RWPE1 (cell line): ENCODE results near the gene CDX1.

Source experiments
- CTCF ChIA-PET: fragments of 350-600 bp; sonication (Branson Sonifier 250); formaldehyde crosslinking; extraction: SDS; loops from one replicate; lab custom pipeline; 2021; lab: Yijun Ruan, JAX
- POLR2A ChIA-PET: fragments of 400-600 bp; formaldehyde crosslinking; extraction: SDS; loops from one replicate; lab custom pipeline; 2020; ENCODE audit warnings: antibody characterized with exemption; ENCODE audit not compliant: low non-redundant PET; lab: Yijun Ruan, JAX
- DNase-seq: peaks from one replicate; pipeline ENCODE4 v3.0.0; 2012; ENCODE audit warnings: low spot score
- H3K27ac ChIP-seq: fragments of 450-650 bp; 2 replicates; pipeline ENCODE4 v1.5.1; 2017
- TF ChIP-seq, protein P1 (sequence below): fragments of 450-650 bp; conservative IDR thresholded peaks from 2 replicates; pipeline ENCODE4 v1.5.1; 2017; ENCODE audit warnings: low read depth, mild to moderate bottlenecking

CDX1 gene

DNA sequence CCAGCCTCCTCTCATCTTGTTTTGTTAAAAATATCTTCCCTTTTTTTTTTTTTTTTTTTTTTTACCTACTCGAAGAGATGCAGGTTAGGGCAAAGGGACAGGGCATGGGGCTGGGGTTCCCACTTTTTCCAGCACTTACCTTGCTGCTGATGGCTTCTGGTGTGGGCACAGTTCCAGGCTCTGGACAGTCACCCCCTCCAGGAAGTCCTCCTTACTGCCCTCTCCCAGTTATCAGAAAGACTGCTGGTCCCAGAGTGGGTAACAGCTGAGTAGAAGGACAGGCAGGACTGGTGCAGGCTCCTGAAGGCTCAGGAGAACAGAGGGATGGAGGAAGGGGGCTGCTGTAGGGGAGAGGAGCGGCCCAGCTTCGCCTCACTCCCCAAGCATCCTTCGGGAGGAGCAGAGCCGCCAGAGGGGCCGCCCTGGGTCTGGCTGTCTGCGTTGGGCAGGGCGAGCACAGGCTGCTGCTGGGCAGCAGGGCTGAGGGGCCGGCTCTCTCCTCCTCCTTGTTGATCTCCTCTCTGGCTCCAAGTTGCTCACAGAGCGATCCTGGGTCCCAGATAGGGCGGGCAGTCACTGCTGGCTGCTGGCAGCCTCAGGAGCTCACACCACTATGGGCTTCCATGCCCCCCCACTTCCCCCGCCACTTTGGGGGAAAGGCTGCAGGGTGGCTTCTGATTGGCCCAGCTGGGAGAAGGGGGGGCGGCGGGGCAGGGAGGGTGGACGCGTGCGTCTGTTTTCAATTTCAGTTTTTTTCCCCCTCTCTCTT, 11.1 kb upstream of the CDX1 start, which contains the start of gene PDGFRB:
TSS of gene PDGFRB (minus strand) at position 588 of the 769 bp plus-strand sequence. CDS start 18,798 bp downstream, outside the sequence.
- TF ChIP-seq, protein P1, sequence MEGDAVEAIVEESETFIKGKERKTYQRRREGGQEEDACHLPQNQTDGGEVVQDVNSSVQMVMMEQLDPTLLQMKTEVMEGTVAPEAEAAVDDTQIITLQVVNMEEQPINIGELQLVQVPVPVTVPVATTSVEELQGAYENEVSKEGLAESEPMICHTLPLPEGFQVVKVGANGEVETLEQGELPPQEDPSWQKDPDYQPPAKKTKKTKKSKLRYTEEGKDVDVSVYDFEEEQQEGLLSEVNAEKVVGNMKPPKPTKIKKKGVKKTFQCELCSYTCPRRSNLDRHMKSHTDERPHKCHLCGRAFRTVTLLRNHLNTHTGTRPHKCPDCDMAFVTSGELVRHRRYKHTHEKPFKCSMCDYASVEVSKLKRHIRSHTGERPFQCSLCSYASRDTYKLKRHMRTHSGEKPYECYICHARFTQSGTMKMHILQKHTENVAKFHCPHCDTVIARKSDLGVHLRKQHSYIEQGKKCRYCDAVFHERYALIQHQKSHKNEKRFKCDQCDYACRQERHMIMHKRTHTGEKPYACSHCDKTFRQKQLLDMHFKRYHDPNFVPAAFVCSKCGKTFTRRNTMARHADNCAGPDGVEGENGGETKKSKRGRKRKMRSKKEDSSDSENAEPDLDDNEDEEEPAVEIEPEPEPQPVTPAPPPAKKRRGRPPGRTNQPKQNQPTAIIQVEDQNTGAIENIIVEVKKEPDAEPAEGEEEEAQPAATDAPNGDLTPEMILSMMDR: no peak
- H3K27ac ChIP-seq: peak within 1 kb of the TSS; percentile 26
- ChIA-PET POLR2A (no interaction called here), CTCF (no interaction called here)
- peak; percentile 54 for DNase-seq

DNA sequence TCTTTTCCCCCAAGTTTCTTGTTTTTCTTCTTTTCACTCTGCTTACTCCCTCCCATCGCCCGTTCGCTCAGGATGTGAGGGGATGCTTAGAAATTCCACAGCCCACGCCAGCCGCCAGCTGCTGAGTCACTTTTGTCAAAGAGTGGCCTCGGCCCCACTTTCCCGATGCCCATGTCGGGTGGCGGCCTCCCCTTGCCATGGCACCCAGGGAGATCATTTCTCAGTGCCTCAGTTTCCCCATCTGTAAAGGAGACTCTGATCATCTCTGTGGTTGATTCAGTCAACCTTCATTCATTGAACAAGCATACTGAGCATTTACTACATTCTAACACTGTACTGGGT, 10.6 kb upstream of the CDX1 start:
- ChIA-PET POLR2A (no interaction called here), CTCF (no interaction called here)
- H3K27ac ChIP-seq: peak overlapping the region; percentile 26
- TF ChIP-seq, protein P1: no peak
- DNase-seq: no peak

DNA sequence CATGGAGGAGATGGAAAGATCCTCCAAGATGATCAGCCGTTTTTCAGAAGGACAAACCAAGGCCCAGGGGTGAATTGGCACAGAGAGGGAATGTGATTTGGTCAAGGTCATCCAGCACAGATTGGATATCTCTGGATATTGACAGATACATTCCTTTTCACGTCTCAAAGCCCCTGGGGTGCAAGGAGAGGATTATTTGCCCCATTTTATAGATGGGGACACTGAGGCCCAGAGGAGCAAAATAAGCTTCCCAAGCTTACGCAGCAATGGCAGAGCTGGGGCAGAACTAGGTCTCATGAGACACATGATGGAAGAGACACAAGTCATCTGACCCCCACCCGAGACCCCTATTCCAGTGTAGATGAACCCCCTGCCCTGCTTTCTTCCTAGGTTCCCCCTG, 10.0 kb upstream of the CDX1 start:
- TF ChIP-seq, protein P1: no peak

DNA sequence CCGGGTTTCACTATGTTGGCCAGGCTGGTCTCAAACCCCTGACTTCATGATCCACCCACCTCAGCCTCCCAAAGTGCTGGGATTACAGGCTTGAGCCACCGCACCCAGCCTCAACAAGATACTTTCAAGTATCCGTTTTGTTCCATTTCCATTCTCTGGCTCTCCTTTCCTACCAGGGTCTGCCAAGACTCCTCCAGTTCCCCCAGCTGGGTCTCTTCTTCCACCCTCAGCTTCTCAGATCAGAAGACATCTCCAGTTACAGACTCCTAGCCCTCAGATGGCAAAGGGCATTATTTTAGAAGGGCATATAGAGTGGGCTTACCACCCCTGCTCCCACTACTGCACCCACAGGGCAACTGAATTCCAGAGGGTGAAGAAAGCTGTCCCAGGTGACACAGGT, 9.4 kb upstream of the CDX1 start:
- H3K27ac ChIP-seq: no peak overlapping the region
- TF ChIP-seq, protein P1: no peak
- no peak for DNase-seq
- ChIA-PET CTCF (no interaction called here), POLR2A (interaction anchor here (0.7 kb wide), 1 partner anchor 268 kb away, joined by 4 read pairs; no protein-coding TSS in a partner anchor)

More for the DNA sequence above, 10.0 kb upstream of the CDX1 start:
- no peak for DNase-seq
- H3K27ac ChIP-seq: no peak overlapping the region
- POLR2A ChIA-PET: interaction anchor here (0.7 kb wide), 1 partner anchor 269 kb away, joined by 4 read pairs; no protein-coding TSS in a partner anchor
- CTCF ChIA-PET: no interaction called here

DNA sequence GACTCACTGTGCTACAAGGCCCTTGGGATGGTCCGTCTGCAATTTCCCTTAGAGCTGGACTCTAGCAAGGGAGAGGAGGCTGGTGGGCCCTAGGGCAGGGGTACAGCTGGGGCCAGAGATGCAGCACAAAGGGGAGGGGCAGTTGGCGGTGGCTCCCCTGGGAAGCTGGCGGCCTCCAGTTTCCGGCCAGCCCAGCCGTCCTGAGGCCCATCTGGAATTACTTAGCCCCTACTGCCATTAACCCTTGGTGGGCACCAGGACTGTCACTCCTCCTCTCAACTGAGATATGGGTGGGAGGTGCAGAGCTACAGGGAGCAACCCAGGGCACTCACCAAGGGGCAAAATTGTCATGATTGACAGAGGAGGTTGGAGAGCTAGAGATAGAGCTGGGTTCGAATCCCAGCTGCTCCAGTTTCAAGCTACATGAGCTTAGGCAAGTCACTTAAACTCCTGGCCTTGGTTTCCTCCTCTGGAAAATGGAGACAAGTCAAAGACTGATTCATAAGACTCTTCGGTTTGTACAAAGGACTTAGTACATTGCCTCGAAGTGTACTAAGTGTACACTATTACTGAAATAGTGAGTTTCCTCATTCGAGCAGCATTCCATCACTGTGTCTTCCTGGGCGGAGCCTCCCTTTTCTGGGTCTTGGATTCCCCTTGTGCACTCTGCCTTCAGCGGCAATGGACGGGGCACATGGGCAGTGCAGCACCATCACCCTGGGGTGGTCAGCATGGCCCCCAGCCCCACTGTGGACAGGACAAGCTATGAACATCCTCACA, 8.2 kb upstream of the CDX1 start:
- TF ChIP-seq, protein P1: no peak
- DNase-seq: no peak
- no peak overlapping the region for H3K27ac ChIP-seq
- CTCF ChIA-PET: interaction anchor here (1.1 to 1.2 kb wide), 3 partner anchors 8 to 60 kb away, joined by 3 read pairs; no protein-coding TSS in a partner anchor
- POLR2A ChIA-PET: no interaction called here

DNA sequence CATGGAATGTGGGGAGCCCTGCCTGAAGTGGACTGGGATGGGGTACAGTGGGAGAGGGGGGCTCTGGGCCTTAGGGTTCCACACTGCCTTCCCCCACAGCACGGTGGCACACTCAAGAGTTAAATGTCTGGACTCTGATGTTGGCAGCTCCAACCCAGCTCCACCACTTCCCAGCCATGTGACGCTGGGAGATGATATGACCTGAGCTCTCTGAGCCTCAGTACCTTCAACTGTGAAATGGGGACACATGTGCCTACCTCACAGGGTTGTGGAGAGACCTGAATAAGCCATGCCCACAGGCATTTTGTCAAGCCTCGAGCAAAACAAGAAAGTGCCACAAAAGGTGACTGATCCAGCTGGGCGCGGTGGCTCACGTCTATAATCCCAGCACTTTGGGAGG, 7.5 kb upstream of the CDX1 start:
- no peak for DNase-seq
- ChIA-PET POLR2A (no interaction called here), CTCF (interaction anchor here (0.5 to 1.2 kb wide), 6 partner anchors 9 to 59 kb away, joined by 3 to 4 read pairs (median 3); no protein-coding TSS in a partner anchor)
- TF ChIP-seq, protein P1: no peak
- no peak overlapping the region for H3K27ac ChIP-seq
